Fibroblast of lung (primary cell): ENCODE data around the gene SLC27A4. TPM values are rescaled to one million over a fixed set of nuclear protein-coding genes. Genes with fewer than 3 reads are reported as not detected.

ENCODE experiments used
- DNase-seq, 2 donors: peaks; one replicate each; pipeline versions ENCODE4 v3.0.0 to v3.0.0-alpha.2; 2010; ENCODE audit warnings: low read depth in 2 of 2
- H2AFZ ChIP-seq: 2 replicates; pipeline ENCODE4 v1.5.1; 2012; ENCODE audit warnings: low read length, control low read depth, inconsistent platforms
- H3K27ac ChIP-seq: 2 replicates; pipeline ENCODE4 v1.5.1; 2011; ENCODE audit warnings: low read length, control low read depth; ENCODE audit not compliant: insufficient read depth
- H3K27me3 ChIP-seq: 2 replicates; pipeline ENCODE4 v1.5.1; 2011; ENCODE audit warnings: mild to moderate bottlenecking, low read length; ENCODE audit not compliant: control insufficient read depth, insufficient read depth
- H3K36me3 ChIP-seq: 2 replicates; pipeline ENCODE4 v1.5.1; 2011; ENCODE audit warnings: low read length; ENCODE audit not compliant: control insufficient read depth, insufficient read depth
- H3K4me1 ChIP-seq: 2 replicates; pipeline ENCODE4 v1.5.1; 2011; ENCODE audit warnings: low read length; ENCODE audit not compliant: control insufficient read depth, insufficient read depth; ENCODE audit errors: extremely low read depth
- H3K4me2 ChIP-seq: 2 replicates; pipeline ENCODE4 v1.5.1; 2011; ENCODE audit warnings: low read length, control low read depth; ENCODE audit not compliant: insufficient read depth; ENCODE audit errors: extremely low read depth
- H3K4me3 ChIP-seq, 4 experiments: fragments of 200-600 bp in 1 of 4; sonication (generic) in 1 of 4; replicated peaks in 1 of 4; 2 replicates each; pipeline ENCODE4 v1.5.1; 2011 to 2016; ENCODE audit warnings: low read length in 4 of 4, low read depth in 3 of 4, mild to moderate bottlenecking in 3 of 4, control low read depth in 2 of 4, inconsistent platforms in 1 of 4, mixed read lengths in 1 of 4; ENCODE audit not compliant: insufficient read depth in 1 of 4; ENCODE audit errors: control extremely low read depth in 1 of 4
- H3K79me2 ChIP-seq: 2 replicates; pipeline ENCODE4 v1.5.1; 2012; ENCODE audit warnings: mild to moderate bottlenecking, low read length, inconsistent platforms; ENCODE audit not compliant: control insufficient read depth, insufficient read depth
- H3K9ac ChIP-seq: 2 replicates; pipeline ENCODE4 v1.5.1; 2011; ENCODE audit warnings: mild to moderate bottlenecking, low read length, control low read depth; ENCODE audit not compliant: insufficient read depth
- H3K9me3 ChIP-seq: 2 replicates; pipeline ENCODE4 v1.5.1; 2012; ENCODE audit warnings: low read depth, low read length; ENCODE audit not compliant: control insufficient read depth, insufficient read depth
- H4K20me1 ChIP-seq: 2 replicates; pipeline ENCODE4 v1.5.1; 2011; ENCODE audit warnings: low read length; ENCODE audit not compliant: control insufficient read depth, insufficient read depth; ENCODE audit errors: extremely low read depth
- EZH2 ChIP-seq: IDR thresholded peaks from 2 replicates; pipeline ENCODE4 v1.5.1; 2012; ENCODE audit warnings: low read length, control low read depth, mild to moderate bottlenecking; ENCODE audit errors: missing control alignments
- polyA plus RNA-seq, 2 donors: library from polyadenylated mRNA; depleted of rRNA in 1 of 2; stranded (reverse) in 1 of 2; unstranded in 1 of 2; fragments of >200 nt; gene quantifications; 2 replicates each; pipeline ENCODE4 v1.2.1, GENCODE V29; 2011 to 2012; ENCODE audit warnings: missing spikeins in 1 of 2
- total RNA-seq: library from RNA; depleted of rRNA; stranded (reverse); fragments of >200 nt; gene quantifications from 2 replicates; pipeline ENCODE4 v1.2.1, GENCODE V29; 2014
- TF ChIP-seq, protein P1 (sequence below), 2 donors: IDR thresholded peaks in 1 of 2; conservative IDR thresholded peaks in 1 of 2; 1 replicate in 1 of 2; 2 replicates in 1 of 2; pipeline ENCODE4 v1.5.1; 2011 to 2012; ENCODE audit warnings: low read length in 2 of 2, control low read depth in 1 of 2, inconsistent platforms in 1 of 2, low read depth in 1 of 2, mild to moderate bottlenecking in 1 of 2

SLC27A4 gene
- total and polyA plus RNA-seq, 2 donors (not counting 1 experiment from before 2014, with no cell fraction given) = 10.3 to 11.7 TPM

GRCh38 chr9:128375865-128376264, 35.5 kb downstream of the SLC27A4 start:
- Histone ChIP-seq H3K9me3 (no peaks in the 10 kb centered on the region), H3K79me2 (peaks cover 34% of the 10 kb centered on the region), H4K20me1 (no peaks in the 10 kb centered on the region), H2AFZ (no peak overlapping the region), H3K27ac (no peak overlapping the region), H3K36me3 (peaks cover 5% of the 10 kb centered on the region), H3K27me3 (no peaks in the 10 kb centered on the region), H3K9ac (no peak overlapping the region), H3K4me2 (no peak overlapping the region), H3K4me1 (peaks cover 7% of the 10 kb centered on the region), H3K4me3 (no peak overlapping the region)
- TF ChIP-seq, protein P1, sequence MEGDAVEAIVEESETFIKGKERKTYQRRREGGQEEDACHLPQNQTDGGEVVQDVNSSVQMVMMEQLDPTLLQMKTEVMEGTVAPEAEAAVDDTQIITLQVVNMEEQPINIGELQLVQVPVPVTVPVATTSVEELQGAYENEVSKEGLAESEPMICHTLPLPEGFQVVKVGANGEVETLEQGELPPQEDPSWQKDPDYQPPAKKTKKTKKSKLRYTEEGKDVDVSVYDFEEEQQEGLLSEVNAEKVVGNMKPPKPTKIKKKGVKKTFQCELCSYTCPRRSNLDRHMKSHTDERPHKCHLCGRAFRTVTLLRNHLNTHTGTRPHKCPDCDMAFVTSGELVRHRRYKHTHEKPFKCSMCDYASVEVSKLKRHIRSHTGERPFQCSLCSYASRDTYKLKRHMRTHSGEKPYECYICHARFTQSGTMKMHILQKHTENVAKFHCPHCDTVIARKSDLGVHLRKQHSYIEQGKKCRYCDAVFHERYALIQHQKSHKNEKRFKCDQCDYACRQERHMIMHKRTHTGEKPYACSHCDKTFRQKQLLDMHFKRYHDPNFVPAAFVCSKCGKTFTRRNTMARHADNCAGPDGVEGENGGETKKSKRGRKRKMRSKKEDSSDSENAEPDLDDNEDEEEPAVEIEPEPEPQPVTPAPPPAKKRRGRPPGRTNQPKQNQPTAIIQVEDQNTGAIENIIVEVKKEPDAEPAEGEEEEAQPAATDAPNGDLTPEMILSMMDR (conservative IDR thresholded peaks at IDR 0.05 in 1 of 2, IDR thresholded peaks at IDR 0.05 in 1 of 2; ENCODE audit: low read depth in 1 of 2, low read length in 2 of 2) = no peak
- TF ChIP-seq EZH2 = no peak
- no peak for DNase-seq

- Histone ChIP-seq H3K9ac (no peak overlapping the region), H3K36me3 (peaks cover 9% of the 10 kb centered on the region)
- DNase-seq = peak in 1 of 2 donors; percentile 47
Observed at GRCh38 chr9:128382261-128382660, 41.9 kb downstream of the SLC27A4 start.

DNA sequence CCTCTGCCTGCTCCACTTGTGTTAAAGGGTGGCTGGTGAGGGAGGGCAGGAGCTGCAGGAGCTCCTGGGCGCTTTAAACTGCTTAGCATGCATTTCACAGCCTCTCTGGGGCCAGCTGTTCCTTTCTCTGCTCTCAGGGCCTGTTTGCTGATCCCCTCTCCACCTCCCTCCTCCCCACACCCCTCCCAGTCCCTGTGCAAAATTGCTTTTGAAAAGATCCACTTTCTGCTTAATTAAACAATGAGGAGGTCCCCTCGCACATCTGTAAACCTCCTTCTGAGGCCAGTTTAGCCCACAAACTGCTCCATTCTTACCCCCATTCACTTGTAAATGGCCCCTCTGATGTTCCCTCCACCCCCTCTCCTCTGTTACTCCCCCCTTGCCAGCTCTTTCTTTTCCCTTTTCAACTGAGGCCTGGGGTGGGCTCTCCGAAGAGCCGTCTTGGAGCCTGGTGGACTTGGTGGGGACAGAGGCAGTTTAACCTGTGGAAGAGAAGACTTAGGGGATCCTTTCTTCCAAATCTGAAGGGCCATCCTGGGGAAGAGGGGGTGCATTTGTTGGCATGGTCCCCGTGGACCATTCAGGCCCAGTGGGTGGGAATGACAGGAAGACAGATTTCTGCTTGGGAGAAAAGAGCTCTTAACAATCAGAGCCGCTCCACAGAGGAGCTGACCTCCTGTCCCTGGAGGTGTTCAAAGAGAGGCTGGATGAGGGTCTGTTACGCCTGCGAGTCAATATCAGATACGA, 42.9 kb downstream of the SLC27A4 start:
- no peak for DNase-seq
- Histone ChIP-seq H3K36me3 (peaks cover 8% of the 10 kb centered on the region), H3K27ac (no peak overlapping the region), H3K9me3 (no peaks in the 10 kb centered on the region), H2AFZ (no peak overlapping the region), H3K4me3 (no peak overlapping the region), H4K20me1 (no peaks in the 10 kb centered on the region), H3K4me1 (no peaks in the 10 kb centered on the region), H3K27me3 (no peaks in the 10 kb centered on the region), H3K4me2 (no peak overlapping the region), H3K9ac (no peak overlapping the region), H3K79me2 (no peaks in the 10 kb centered on the region)
- TF ChIP-seq, protein P1 (conservative IDR thresholded peaks at IDR 0.05 in 1 of 2, IDR thresholded peaks at IDR 0.05 in 1 of 2; ENCODE audit: low read depth in 1 of 2, low read length in 2 of 2) = no peak
- TF ChIP-seq EZH2 = no peak

More at GRCh38 chr9:128382261-128382660, 41.9 kb downstream of the SLC27A4 start:
- TF ChIP-seq, protein P1 (conservative IDR thresholded peaks at IDR 0.05 in 1 of 2, IDR thresholded peaks at IDR 0.05 in 1 of 2; ENCODE audit: low read depth in 1 of 2, low read length in 2 of 2) = no peak
- no peak for TF ChIP-seq EZH2
- Histone ChIP-seq H4K20me1 (no peaks in the 10 kb centered on the region), H3K4me3 (no peak overlapping the region), H3K79me2 (peaks cover 2% of the 10 kb centered on the region), H2AFZ (no peak overlapping the region), H3K27ac (no peak overlapping the region), H3K9me3 (no peaks in the 10 kb centered on the region), H3K4me2 (no peak overlapping the region), H3K4me1 (no peaks in the 10 kb centered on the region), H3K27me3 (no peaks in the 10 kb centered on the region)
